GM19043 (cell line): ENCODE measurements around the gene DAZ4.
"Not testable (repeated sequence)": the region's sequence is repeated elsewhere in the genome, so short reads cannot be mapped to it uniquely, and the experiment has no call there.

ENCODE experiments used
- ATAC-seq: cut with Tn5 transposase; IDR thresholded peaks from one replicate; pipeline ENCODE4 v1.9.1; 2021; ENCODE audit warnings: low read depth; ENCODE audit not compliant: unreplicated experiment

Gene DAZ4, protein sequence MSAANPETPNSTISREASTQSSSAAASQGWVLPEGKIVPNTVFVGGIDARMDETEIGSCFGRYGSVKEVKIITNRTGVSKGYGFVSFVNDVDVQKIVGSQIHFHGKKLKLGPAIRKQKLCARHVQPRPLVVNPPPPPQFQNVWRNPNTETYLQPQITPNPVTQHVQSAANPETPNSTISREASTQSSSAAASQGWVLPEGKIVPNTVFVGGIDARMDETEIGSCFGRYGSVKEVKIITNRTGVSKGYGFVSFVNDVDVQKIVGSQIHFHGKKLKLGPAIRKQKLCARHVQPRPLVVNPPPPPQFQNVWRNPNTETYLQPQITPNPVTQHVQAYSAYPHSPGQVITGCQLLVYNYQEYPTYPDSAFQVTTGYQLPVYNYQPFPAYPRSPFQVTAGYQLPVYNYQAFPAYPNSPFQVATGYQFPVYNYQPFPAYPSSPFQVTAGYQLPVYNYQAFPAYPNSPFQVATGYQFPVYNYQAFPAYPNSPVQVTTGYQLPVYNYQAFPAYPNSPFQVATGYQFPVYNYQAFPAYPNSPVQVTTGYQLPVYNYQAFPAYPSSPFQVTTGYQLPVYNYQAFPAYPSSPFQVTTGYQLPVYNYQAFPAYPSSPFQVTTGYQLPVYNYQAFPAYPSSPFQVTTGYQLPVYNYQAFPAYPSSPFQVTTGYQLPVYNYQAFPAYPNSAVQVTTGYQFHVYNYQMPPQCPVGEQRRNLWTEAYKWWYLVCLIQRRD

DNA sequence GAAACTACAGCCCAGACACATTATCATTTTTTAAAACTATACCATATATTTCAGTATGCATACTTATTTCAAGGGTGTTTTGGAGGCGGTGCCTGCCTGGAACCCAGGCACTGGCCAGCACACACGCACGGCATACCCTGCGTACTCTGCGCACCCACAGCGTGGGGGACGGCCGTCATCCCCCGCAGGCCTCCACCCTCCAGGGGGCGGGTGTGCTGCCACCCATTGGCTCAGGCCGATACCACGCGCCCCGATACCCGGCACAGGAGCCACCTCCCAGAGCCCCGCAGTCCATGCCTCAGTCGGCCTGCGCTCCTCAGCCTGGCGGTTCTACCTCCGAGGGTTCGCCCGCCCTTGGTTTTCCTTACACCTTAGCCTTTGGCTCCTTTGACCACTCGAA, at the start of gene DAZ4:
DAZ4 (plus strand) TSS at position 301 of the 400 bp plus-strand sequence. CDS start 208 bp downstream, outside the sequence.
- ATAC-seq, result not testable (repeated sequence)

DNA sequence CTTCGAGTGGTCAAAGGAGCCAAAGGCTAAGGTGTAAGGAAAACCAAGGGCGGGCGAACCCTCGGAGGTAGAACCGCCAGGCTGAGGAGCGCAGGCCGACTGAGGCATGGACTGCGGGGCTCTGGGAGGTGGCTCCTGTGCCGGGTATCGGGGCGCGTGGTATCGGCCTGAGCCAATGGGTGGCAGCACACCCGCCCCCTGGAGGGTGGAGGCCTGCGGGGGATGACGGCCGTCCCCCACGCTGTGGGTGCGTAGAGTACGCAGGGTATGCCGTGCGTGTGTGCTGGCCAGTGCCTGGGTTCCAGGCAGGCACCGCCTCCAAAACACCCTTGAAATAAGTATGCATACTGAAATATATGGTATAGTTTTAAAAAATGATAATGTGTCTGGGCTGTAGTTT, 20.4 kb upstream of the DAZ4 start, which contains the start of gene DAZ3:
DAZ3 (minus strand) TSS at position 101 of the 400 bp plus-strand sequence. CDS start 208 bp downstream, outside the sequence.
- not testable (repeated sequence) for ATAC-seq

DNA sequence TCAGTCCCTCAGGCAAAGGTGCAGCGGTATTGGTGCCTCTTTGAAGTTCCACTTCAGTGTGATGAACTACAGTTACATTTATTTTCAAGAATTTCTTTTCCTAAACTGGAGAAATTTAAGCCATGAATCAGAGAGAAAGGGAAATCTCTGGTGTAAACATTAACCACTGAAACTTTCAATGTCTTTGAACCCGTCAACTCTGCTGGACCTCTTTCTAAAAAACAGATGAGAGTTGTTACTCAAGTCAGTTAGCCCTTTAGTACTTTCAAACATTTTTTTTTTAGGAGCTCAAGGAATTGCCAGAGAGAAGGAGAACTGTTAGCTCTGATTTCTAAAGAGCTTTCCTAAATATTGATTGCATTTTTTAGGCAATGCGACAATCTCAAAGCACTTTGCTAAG, 11.9 kb upstream of the DAZ4 start:
- not testable (repeated sequence) for ATAC-seq

DNA sequence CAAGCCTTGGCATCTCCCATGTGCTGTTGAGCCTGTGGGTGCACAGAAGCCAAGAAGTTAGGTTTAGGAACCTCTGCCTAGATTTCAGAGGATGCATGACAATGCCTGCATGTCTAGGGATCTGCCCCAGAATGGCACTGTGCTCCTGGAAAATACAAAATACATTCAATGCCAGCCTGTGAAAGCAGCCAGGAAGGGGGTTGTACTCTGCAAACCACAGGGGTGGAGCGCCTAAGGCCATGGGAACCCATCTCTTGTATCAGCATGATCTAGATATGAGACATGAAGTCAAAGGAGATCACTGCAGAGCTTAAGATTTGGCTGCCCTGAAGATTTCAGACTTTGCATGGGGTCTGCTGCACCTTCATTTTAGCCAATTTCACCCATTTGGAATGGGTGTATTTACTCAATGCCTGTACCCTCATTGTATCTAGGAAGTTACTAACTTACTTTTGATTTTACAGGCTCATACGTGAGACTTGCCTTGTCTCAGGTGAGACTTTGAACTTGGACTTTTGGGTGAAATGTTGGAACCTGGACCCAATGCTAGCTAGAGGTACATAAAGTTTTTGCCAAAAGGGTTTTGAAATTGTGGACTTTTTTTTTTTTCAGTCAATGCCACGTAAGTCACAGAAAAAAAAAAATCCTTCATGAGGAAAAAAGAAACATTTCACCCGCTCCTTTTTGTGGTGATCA, 9.4 kb upstream of the DAZ4 start:
- ATAC-seq, result not testable (repeated sequence)

DNA sequence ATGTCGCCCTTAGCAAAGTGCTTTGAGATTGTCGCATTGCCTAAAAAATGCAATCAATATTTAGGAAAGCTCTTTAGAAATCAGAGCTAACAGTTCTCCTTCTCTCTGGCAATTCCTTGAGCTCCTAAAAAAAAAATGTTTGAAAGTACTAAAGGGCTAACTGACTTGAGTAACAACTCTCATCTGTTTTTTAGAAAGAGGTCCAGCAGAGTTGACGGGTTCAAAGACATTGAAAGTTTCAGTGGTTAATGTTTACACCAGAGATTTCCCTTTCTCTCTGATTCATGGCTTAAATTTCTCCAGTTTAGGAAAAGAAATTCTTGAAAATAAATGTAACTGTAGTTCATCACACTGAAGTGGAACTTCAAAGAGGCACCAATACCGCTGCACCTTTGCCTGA, 8.7 kb upstream of the DAZ4 start:
- not testable (repeated sequence) for ATAC-seq
